ENCODE results near the gene MSI2. TPM values are rescaled to one million over a fixed set of nuclear protein-coding genes. Genes with fewer than 3 reads are reported as not detected.

MSI2 gene
- total RNA-seq, 2 experiments from 2014 or later, result 65.7 to 71.9 TPM

GRCh38 chr17:57626520-57627210 lies 370.3 kb downstream of the MSI2 start:
- CTCF ChIA-PET, result interaction anchor here (0.8 kb wide), 1 partner anchor 9 kb away, joined by 3 read pairs; no protein-coding TSS in a partner anchor
- intact Hi-C loops (cut with micrococcal nuclease), result no loop called here
- Mint-ChIP-seq H3K9me3 (no peaks in the 10 kb centered on the region), H3K4me1 (ENCODE audit: low read depth) (peaks cover 24% of the 10 kb centered on the region), H3K36me3 (peaks cover 7% of the 10 kb centered on the region), H3K4me3 (no peak overlapping the region), H3K27me3 (no peaks in the 10 kb centered on the region), H3K27ac (no peak overlapping the region)
- POLR2A ChIA-PET, result no interaction called here
- DNase-seq, result no peak

- H3K27ac Mint-ChIP-seq, result no peak overlapping the region
- ChIA-PET CTCF (no interaction called here), POLR2A (no interaction called here)
- DNase-seq, result no peak
- H3K27me3 Mint-ChIP-seq, result no peaks in the 10 kb centered on the region
- H3K36me3 Mint-ChIP-seq, result peaks cover 16% of the 10 kb centered on the region
- H3K9me3 Mint-ChIP-seq, result no peaks in the 10 kb centered on the region
- H3K4me3 Mint-ChIP-seq, result no peak overlapping the region
- H3K4me1 Mint-ChIP-seq (ENCODE audit: low read depth), result peaks cover 20% of the 10 kb centered on the region
- intact Hi-C loops (cut with micrococcal nuclease), result no loop called here
These were observed 371.3 kb downstream of the MSI2 start for GRCh38 chr17:57627591-57627990.

GRCh38 chr17:57628421-57628820 lies 372.1 kb downstream of the MSI2 start:
- no peaks in the 10 kb centered on the region for H3K9me3 Mint-ChIP-seq
- intact Hi-C loops (cut with micrococcal nuclease), result no loop called here
- peaks cover 12% of the 10 kb centered on the region for H3K4me1 Mint-ChIP-seq (ENCODE audit: low read depth)
- no peaks in the 10 kb centered on the region for H3K27me3 Mint-ChIP-seq
- ChIA-PET POLR2A (no interaction called here), CTCF (no interaction called here)
- no peak overlapping the region for H3K27ac Mint-ChIP-seq
- DNase-seq, result no peak
- no peak overlapping the region for H3K4me3 Mint-ChIP-seq
- H3K36me3 Mint-ChIP-seq, result peaks cover 19% of the 10 kb centered on the region

GRCh38 chr17:57629470-57629869 lies 373.1 kb downstream of the MSI2 start:
- POLR2A ChIA-PET, result no interaction called here
- H3K4me3 Mint-ChIP-seq, result no peak overlapping the region
- intact Hi-C loops (cut with micrococcal nuclease), result no loop called here
- DNase-seq, result no peak
- CTCF ChIA-PET, result no interaction called here
- no peaks in the 10 kb centered on the region for H3K27me3 Mint-ChIP-seq
- H3K36me3 Mint-ChIP-seq, result peaks cover 25% of the 10 kb centered on the region
- no peaks in the 10 kb centered on the region for H3K9me3 Mint-ChIP-seq
- H3K4me1 Mint-ChIP-seq (ENCODE audit: low read depth), result peaks cover 2% of the 10 kb centered on the region
- no peak overlapping the region for H3K27ac Mint-ChIP-seq

- no peak for DNase-seq
- POLR2A ChIA-PET, result no interaction called here
- Mint-ChIP-seq H3K27ac (no peak overlapping the region), H3K4me3 (no peak overlapping the region), H3K27me3 (no peaks in the 10 kb centered on the region), H3K36me3 (peaks cover 27% of the 10 kb centered on the region), H3K9me3 (no peaks in the 10 kb centered on the region), H3K4me1 (ENCODE audit: low read depth) (no peaks in the 10 kb centered on the region)
- CTCF ChIA-PET, result no interaction called here
- intact Hi-C loops (cut with micrococcal nuclease), result no loop called here
These were observed 373.6 kb downstream of the MSI2 start for GRCh38 chr17:57629886-57630285.

- ChIA-PET CTCF (interaction anchor here (0.9 kb wide), 1 partner anchor 33 kb away, joined by 3 read pairs; no protein-coding TSS in a partner anchor), POLR2A (no interaction called here)
- intact Hi-C loops (cut with micrococcal nuclease), result no loop called here
- no peak for DNase-seq
- no peak overlapping the region for H3K4me3 Mint-ChIP-seq
- no peaks in the 10 kb centered on the region for H3K9me3 Mint-ChIP-seq
- H3K36me3 Mint-ChIP-seq, result peaks cover 28% of the 10 kb centered on the region
- no peak overlapping the region for H3K27ac Mint-ChIP-seq
- no peaks in the 10 kb centered on the region for H3K4me1 Mint-ChIP-seq (ENCODE audit: low read depth)
- H3K27me3 Mint-ChIP-seq, result no peaks in the 10 kb centered on the region
These were observed 374.4 kb downstream of the MSI2 start for GRCh38 chr17:57630736-57631135.

- intact Hi-C loops (cut with micrococcal nuclease), result no loop called here
- Mint-ChIP-seq H3K27me3 (no peaks in the 10 kb centered on the region), H3K4me1 (ENCODE audit: low read depth) (no peaks in the 10 kb centered on the region), H3K36me3 (peaks cover 28% of the 10 kb centered on the region), H3K9me3 (no peaks in the 10 kb centered on the region), H3K4me3 (no peak overlapping the region), H3K27ac (no peak overlapping the region)
- ChIA-PET POLR2A (interaction anchor here (0.8 kb wide), 1 partner anchor 28 kb away, joined by 4 read pairs; no protein-coding TSS in a partner anchor), CTCF (no interaction called here)
- DNase-seq, result no peak
These were observed 375.5 kb downstream of the MSI2 start for GRCh38 chr17:57631871-57632270.

GRCh38 chr17:57632294-57632693 lies 376.0 kb downstream of the MSI2 start:
- CTCF ChIA-PET, result no interaction called here
- Mint-ChIP-seq H3K36me3 (peaks cover 28% of the 10 kb centered on the region), H3K27ac (no peak overlapping the region)

GRCh38 chr17:57633236-57633635 lies 376.9 kb downstream of the MSI2 start:
- Mint-ChIP-seq H3K27me3 (no peaks in the 10 kb centered on the region), H3K9me3 (no peaks in the 10 kb centered on the region), H3K27ac (no peak overlapping the region), H3K36me3 (peaks cover 26% of the 10 kb centered on the region), H3K4me1 (ENCODE audit: low read depth) (peaks cover 4% of the 10 kb centered on the region), H3K4me3 (no peak overlapping the region)
- POLR2A ChIA-PET, result no interaction called here
- DNase-seq, result no peak
- intact Hi-C loops (cut with micrococcal nuclease), result no loop called here
- CTCF ChIA-PET, result no interaction called here

More at GRCh38 chr17:57632294-57632693, 376.0 kb downstream of the MSI2 start:
- intact Hi-C loops (cut with micrococcal nuclease), result no loop called here
- DNase-seq, result no peak
- Mint-ChIP-seq H3K4me1 (ENCODE audit: low read depth) (no peaks in the 10 kb centered on the region), H3K4me3 (no peak overlapping the region), H3K27me3 (no peaks in the 10 kb centered on the region), H3K9me3 (no peaks in the 10 kb centered on the region)
- POLR2A ChIA-PET, result interaction anchor here (0.8 kb wide), 1 partner anchor 29 kb away, joined by 4 read pairs; no protein-coding TSS in a partner anchor

GRCh38 chr17:57634713-57635465 lies 378.6 kb downstream of the MSI2 start:
- H3K9me3 Mint-ChIP-seq, result no peaks in the 10 kb centered on the region
- H3K27ac Mint-ChIP-seq, result no peak overlapping the region
- no peak for DNase-seq
- ChIA-PET CTCF (interaction anchor here (1.0 to 1.7 kb wide), 2 partner anchors 37 kb away, joined by 3 to 5 read pairs; no protein-coding TSS in a partner anchor), POLR2A (no interaction called here)
- intact Hi-C loops (cut with micrococcal nuclease), result no loop called here
- H3K36me3 Mint-ChIP-seq, result peaks cover 26% of the 10 kb centered on the region
- H3K27me3 Mint-ChIP-seq, result no peaks in the 10 kb centered on the region
- no peak overlapping the region for H3K4me3 Mint-ChIP-seq
- peaks cover 4% of the 10 kb centered on the region for H3K4me1 Mint-ChIP-seq (ENCODE audit: low read depth)

GRCh38 chr17:57636274-57636673 lies 380.0 kb downstream of the MSI2 start:
- H3K27ac Mint-ChIP-seq, result no peak overlapping the region
- H3K27me3 Mint-ChIP-seq, result no peaks in the 10 kb centered on the region
- DNase-seq, result no peak
- no peaks in the 10 kb centered on the region for H3K9me3 Mint-ChIP-seq
- ChIA-PET POLR2A (no interaction called here), CTCF (interaction anchor here (0.8 to 1.7 kb wide), 3 partner anchors 36 to 393 kb away, joined by 3 to 5 read pairs (median 3); no protein-coding TSS in a partner anchor)
- peaks cover 26% of the 10 kb centered on the region for H3K36me3 Mint-ChIP-seq
- H3K4me3 Mint-ChIP-seq, result no peak overlapping the region
- intact Hi-C loops (cut with micrococcal nuclease), result no loop called here
- peaks cover 4% of the 10 kb centered on the region for H3K4me1 Mint-ChIP-seq (ENCODE audit: low read depth)

GRCh38 chr17:57636985-57637665 lies 380.8 kb downstream of the MSI2 start:
- ChIA-PET POLR2A (no interaction called here), CTCF (interaction anchor here (0.6 kb wide), 1 partner anchor 10 kb away, joined by 3 read pairs; no protein-coding TSS in a partner anchor)
- no peak overlapping the region for H3K27ac Mint-ChIP-seq
- H3K4me3 Mint-ChIP-seq, result no peak overlapping the region
- H3K27me3 Mint-ChIP-seq, result no peaks in the 10 kb centered on the region
- DNase-seq, result no peak
- peaks cover 20% of the 10 kb centered on the region for H3K36me3 Mint-ChIP-seq
- intact Hi-C loops (cut with micrococcal nuclease), result no loop called here
- H3K4me1 Mint-ChIP-seq (ENCODE audit: low read depth), result peaks cover 4% of the 10 kb centered on the region
- H3K9me3 Mint-ChIP-seq, result no peaks in the 10 kb centered on the region

Data from activated CD4-positive, alpha-beta memory T cell treated with anti-CD3 and anti-CD28 coated beads for 36 hours (primary cell).